ENCODE results near the gene PIK3R3. TPM values are rescaled to one million over a fixed set of nuclear protein-coding genes. Genes with fewer than 3 reads are reported as not detected.

Gene PIK3R3
- total and polyA plus RNA-seq, 9 of the 15 experiments (the other 6 are each of a cell fraction or from before 2014, with no cell fraction given): 1.4 to 7.7 (median 4.6) TPM

GRCh38 chr1:46179138-46180081 is 47.0 kb upstream of the PIK3R3 start (continued):
- TF ChIP-seq, protein P1, sequence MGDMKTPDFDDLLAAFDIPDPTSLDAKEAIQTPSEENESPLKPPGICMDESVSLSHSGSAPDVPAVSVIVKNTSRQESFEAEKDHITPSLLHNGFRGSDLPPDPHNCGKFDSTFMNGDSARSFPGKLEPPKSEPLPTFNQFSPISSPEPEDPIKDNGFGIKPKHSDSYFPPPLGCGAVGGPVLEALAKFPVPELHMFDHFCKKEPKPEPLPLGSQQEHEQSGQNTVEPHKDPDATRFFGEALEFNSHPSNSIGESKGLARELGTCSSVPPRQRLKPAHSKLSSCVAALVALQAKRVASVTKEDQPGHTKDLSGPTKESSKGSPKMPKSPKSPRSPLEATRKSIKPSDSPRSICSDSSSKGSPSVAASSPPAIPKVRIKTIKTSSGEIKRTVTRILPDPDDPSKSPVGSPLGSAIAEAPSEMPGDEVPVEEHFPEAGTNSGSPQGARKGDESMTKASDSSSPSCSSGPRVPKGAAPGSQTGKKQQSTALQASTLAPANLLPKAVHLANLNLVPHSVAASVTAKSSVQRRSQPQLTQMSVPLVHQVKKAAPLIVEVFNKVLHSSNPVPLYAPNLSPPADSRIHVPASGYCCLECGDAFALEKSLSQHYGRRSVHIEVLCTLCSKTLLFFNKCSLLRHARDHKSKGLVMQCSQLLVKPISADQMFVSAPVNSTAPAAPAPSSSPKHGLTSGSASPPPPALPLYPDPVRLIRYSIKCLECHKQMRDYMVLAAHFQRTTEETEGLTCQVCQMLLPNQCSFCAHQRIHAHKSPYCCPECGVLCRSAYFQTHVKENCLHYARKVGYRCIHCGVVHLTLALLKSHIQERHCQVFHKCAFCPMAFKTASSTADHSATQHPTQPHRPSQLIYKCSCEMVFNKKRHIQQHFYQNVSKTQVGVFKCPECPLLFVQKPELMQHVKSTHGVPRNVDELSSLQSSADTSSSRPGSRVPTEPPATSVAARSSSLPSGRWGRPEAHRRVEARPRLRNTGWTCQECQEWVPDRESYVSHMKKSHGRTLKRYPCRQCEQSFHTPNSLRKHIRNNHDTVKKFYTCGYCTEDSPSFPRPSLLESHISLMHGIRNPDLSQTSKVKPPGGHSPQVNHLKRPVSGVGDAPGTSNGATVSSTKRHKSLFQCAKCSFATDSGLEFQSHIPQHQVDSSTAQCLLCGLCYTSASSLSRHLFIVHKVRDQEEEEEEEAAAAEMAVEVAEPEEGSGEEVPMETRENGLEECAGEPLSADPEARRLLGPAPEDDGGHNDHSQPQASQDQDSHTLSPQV (IDR thresholded peaks at IDR 0.05): no peak
- TF ChIP-seq, protein P2, sequence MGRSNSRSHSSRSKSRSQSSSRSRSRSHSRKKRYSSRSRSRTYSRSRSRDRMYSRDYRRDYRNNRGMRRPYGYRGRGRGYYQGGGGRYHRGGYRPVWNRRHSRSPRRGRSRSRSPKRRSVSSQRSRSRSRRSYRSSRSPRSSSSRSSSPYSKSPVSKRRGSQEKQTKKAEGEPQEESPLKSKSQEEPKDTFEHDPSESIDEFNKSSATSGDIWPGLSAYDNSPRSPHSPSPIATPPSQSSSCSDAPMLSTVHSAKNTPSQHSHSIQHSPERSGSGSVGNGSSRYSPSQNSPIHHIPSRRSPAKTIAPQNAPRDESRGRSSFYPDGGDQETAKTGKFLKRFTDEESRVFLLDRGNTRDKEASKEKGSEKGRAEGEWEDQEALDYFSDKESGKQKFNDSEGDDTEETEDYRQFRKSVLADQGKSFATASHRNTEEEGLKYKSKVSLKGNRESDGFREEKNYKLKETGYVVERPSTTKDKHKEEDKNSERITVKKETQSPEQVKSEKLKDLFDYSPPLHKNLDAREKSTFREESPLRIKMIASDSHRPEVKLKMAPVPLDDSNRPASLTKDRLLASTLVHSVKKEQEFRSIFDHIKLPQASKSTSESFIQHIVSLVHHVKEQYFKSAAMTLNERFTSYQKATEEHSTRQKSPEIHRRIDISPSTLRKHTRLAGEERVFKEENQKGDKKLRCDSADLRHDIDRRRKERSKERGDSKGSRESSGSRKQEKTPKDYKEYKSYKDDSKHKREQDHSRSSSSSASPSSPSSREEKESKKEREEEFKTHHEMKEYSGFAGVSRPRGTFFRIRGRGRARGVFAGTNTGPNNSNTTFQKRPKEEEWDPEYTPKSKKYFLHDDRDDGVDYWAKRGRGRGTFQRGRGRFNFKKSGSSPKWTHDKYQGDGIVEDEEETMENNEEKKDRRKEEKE (IDR thresholded peaks at IDR 0.05; ENCODE audit: borderline replicate concordance in 1 of 2, control insufficient read depth in 1 of 2, low read depth in 2 of 2, low read length in 1 of 2): 0 out of 4 replicates have a peak, but pooled peaks of 1 of the 2 experiments have one; percentile 64
- TF ChIP-seq, protein P3, sequence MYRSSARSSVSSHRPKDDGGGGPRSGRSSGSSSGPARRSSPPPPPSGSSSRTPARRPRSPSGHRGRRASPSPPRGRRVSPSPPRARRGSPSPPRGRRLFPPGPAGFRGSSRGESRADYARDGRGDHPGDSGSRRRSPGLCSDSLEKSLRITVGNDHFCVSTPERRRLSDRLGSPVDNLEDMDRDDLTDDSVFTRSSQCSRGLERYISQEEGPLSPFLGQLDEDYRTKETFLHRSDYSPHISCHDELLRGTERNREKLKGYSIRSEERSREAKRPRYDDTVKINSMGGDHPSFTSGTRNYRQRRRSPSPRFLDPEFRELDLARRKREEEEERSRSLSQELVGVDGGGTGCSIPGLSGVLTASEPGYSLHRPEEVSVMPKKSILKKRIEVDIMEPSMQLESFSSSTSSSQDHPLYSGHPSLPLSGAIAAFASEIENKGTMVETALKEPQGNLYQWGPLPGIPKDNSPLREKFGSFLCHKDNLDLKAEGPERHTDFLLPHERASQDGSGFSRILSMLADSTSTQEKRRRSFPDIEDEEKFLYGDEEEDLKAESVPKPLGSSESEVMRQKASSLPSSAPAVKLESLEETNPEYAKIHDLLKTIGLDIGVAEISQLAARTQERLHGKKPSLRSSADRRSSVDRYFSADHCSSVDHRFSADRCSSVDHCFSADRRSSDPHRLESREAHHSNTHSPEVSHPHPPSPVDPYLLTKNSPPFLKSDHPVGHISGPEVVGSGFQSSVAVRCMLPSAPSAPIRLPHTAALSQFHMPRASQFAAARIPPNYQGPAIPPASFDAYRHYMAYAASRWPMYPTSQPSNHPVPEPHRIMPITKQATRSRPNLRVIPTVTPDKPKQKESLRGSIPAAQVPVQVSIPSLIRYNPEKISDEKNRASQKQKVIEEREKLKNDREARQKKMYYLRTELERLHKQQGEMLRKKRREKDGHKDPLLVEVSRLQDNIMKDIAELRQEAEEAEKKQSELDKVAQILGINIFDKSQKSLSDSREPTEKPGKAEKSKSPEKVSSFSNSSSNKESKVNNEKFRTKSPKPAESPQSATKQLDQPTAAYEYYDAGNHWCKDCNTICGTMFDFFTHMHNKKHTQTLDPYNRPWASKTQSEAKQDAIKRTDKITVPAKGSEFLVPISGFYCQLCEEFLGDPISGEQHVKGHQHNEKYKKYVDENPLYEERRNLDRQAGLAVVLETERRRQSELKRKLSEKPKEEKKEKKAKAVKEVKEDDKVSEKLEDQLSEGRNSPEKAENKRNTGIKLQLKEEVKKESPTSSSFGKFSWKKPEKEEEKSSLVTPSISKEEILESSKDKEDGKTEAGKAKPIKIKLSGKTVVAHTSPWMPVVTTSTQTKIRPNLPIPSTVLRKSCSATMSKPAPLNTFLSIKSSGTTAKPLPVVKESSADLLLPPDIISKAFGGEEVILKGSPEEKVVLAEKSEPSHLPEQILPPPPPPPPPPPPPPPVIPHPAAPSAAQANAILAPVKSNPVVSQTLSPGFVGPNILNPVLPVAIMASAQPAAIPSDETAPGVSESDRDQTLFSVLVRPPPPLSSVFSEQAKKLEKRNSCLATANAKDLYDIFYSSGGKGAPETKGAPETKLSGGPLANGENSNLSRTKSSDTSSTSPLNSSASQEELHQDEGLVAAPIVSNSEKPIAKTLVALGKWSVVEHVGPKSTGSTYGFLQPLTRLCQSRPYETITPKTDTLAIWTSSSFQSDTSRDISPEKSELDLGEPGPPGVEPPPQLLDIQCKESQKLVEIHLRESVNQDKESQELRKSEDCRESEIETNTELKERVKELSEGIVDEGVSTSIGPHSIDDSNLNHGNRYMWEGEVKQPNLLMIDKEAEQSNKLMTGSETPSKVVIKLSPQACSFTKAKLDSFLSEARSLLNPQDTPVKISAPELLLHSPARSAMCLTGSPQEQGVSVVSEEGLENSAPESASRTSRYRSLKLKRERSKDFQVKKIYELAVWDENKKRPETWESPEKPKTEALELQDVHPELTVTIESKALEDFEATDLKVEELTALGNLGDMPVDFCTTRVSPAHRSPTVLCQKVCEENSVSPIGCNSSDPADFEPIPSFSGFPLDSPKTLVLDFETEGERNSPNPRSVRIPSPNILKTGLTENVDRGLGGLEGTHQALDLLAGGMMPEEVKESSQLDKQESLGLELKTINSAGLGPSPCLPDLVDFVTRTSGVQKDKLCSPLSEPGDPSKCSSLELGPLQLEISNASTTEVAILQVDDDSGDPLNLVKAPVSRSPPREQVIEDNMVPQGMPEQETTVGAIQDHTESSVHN (IDR thresholded peaks at IDR 0.05; ENCODE audit: borderline replicate concordance in 1 of 2, low read depth in 1 of 2): 0 out of 4 replicates have a peak, but pooled peaks of 1 of the 2 experiments have one; percentile 23
- TF ChIP-seq MTA2 (IDR thresholded peaks at IDR 0.05; ENCODE audit: low read depth) (peak; percentile 41), BRD4 (IDR thresholded peaks at IDR 0.05) (no peak), NCOA6 (IDR thresholded peaks at IDR 0.05) (no peak), POLR3A (IDR thresholded peaks at IDR 0.05; ENCODE audit: borderline replicate concordance, extremely low read depth, insufficient read depth, insufficient read length) (no peak), TAF9B (IDR thresholded peaks at IDR 0.05; ENCODE audit: partially characterized antibody) (no peak)

Data from K562 (cell line).